Peyer's patch (tissue), 4 donors: ENCODE data around the gene ABI3.

Experiments
- POLR2A ChIP-seq, 2 donors: fragments of 450-650 bp; IDR thresholded peaks; one replicate each; pipeline ENCODE4 v1.5.1; 2017; ENCODE audit warnings: antibody characterized with exemption in 2 of 2, mild to moderate bottlenecking in 2 of 2, moderate library complexity in 2 of 2
- TF ChIP-seq, protein P1 (sequence below), 6 experiments: fragments of 450-650 bp in 4 of 6; fragments of 200-600 bp in 2 of 6; sonication (generic) in 1 of 6; IDR thresholded peaks; one replicate each; pipeline ENCODE4 v1.5.1; 2017 to 2019; ENCODE audit warnings: antibody characterized with exemption in 6 of 6, mild to moderate bottlenecking in 3 of 6, moderate library complexity in 1 of 6

DNA sequence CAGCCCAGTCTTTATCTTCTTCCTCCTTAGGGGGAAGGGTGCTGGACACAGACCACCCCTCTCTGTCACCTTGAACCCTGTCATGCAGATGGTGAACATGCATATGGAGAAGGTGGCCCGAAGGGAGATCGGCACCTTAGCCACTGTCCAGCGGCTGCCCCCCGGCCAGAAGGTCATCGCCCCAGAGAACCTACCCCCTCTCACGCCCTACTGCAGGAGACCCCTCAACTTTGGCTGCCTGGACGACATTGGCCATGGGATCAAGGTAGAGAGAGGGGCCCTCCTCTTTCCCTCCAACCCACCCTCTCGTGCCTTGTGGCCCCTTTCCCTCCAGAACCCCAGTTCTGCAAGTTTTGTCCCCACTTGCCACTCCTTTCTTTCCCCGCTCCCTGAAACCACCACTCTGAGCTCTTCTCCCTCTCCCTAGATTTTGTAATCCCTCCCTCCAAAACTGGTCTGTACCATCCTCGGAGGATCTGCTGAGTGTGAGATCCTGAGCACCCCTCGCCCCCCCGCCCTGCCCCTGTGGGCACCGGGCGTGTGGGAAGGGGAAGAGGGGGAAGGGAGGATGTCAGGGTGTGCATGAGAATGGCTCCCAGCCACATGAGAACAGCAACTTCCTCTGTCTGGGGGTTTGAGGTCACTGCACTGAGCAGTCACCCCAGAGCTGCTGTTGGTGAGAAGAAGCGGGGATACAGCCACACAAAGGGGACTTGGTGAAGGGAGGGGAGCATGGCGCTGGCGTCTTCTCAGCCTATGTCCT lies 7.3 kb downstream of the ABI3 start:
- TF ChIP-seq, protein P1, sequence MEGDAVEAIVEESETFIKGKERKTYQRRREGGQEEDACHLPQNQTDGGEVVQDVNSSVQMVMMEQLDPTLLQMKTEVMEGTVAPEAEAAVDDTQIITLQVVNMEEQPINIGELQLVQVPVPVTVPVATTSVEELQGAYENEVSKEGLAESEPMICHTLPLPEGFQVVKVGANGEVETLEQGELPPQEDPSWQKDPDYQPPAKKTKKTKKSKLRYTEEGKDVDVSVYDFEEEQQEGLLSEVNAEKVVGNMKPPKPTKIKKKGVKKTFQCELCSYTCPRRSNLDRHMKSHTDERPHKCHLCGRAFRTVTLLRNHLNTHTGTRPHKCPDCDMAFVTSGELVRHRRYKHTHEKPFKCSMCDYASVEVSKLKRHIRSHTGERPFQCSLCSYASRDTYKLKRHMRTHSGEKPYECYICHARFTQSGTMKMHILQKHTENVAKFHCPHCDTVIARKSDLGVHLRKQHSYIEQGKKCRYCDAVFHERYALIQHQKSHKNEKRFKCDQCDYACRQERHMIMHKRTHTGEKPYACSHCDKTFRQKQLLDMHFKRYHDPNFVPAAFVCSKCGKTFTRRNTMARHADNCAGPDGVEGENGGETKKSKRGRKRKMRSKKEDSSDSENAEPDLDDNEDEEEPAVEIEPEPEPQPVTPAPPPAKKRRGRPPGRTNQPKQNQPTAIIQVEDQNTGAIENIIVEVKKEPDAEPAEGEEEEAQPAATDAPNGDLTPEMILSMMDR (IDR thresholded peaks at IDR 0.05): no peak
- no peak for TF ChIP-seq POLR2A (IDR thresholded peaks at IDR 0.05)
